ENCODE measurements around the gene ARL15.

The ARL15 gene

GRCh38 chr5:54160329-54160728, 150.0 kb downstream of the ARL15 start:
- no peaks in the 10 kb centered on the region for H3K36me3 ChIP-seq
- no peak for TF ChIP-seq CTCF (IDR thresholded peaks at IDR 0.05)

GRCh38 chr5:54159893-54160195, 150.5 kb downstream of the ARL15 start:
- H3K27me3 ChIP-seq: no peaks in the 10 kb centered on the region
- TF ChIP-seq CTCF (IDR thresholded peaks at IDR 0.05): no peak
- H3K9me3 ChIP-seq: no peaks in the 10 kb centered on the region
- H3K4me3 ChIP-seq (ENCODE audit: low read depth in 1 of 2, low read length in 1 of 2): no peak overlapping the region
- H3K4me1 ChIP-seq (ENCODE audit: control insufficient read depth in 1 of 2, insufficient read depth in 1 of 2, low read depth in 1 of 2, low read length in 1 of 2): no peaks in the 10 kb centered on the region
- H3K27ac ChIP-seq: no peak overlapping the region
- H3K36me3 ChIP-seq: no peaks in the 10 kb centered on the region

More at GRCh38 chr5:54160329-54160728, 150.0 kb downstream of the ARL15 start:
- Histone ChIP-seq H3K4me1 (ENCODE audit: control insufficient read depth in 1 of 2, insufficient read depth in 1 of 2, low read depth in 1 of 2, low read length in 1 of 2) (no peaks in the 10 kb centered on the region), H3K27ac (no peak overlapping the region), H3K27me3 (no peaks in the 10 kb centered on the region), H3K4me3 (ENCODE audit: low read depth in 1 of 2, low read length in 1 of 2) (no peak overlapping the region), H3K9me3 (no peaks in the 10 kb centered on the region)

GRCh38 chr5:54159153-54159892, 151.1 kb downstream of the ARL15 start:
- no peak overlapping the region for H3K27ac ChIP-seq
- no peaks in the 10 kb centered on the region for H3K27me3 ChIP-seq
- H3K9me3 ChIP-seq: no peaks in the 10 kb centered on the region
- no peaks in the 10 kb centered on the region for H3K4me1 ChIP-seq (ENCODE audit: control insufficient read depth in 1 of 2, insufficient read depth in 1 of 2, low read depth in 1 of 2, low read length in 1 of 2)
- no peaks in the 10 kb centered on the region for H3K36me3 ChIP-seq
- TF ChIP-seq CTCF (IDR thresholded peaks at IDR 0.05): no peak
- H3K4me3 ChIP-seq (ENCODE audit: low read depth in 1 of 2, low read length in 1 of 2): no peak overlapping the region

GRCh38 chr5:54156577-54156976, 153.8 kb downstream of the ARL15 start:
- Histone ChIP-seq H3K4me1 (ENCODE audit: control insufficient read depth in 1 of 2, insufficient read depth in 1 of 2, low read depth in 1 of 2, low read length in 1 of 2) (no peaks in the 10 kb centered on the region), H3K4me3 (ENCODE audit: low read depth in 1 of 2, low read length in 1 of 2) (no peak overlapping the region), H3K27me3 (no peaks in the 10 kb centered on the region), H3K9me3 (no peaks in the 10 kb centered on the region), H3K36me3 (no peaks in the 10 kb centered on the region), H3K27ac (no peak overlapping the region)
- TF ChIP-seq CTCF (IDR thresholded peaks at IDR 0.05): no peak

GRCh38 chr5:54150841-54151240, 159.5 kb downstream of the ARL15 start:
- Histone ChIP-seq H3K36me3 (no peaks in the 10 kb centered on the region), H3K9me3 (no peaks in the 10 kb centered on the region), H3K4me3 (ENCODE audit: low read depth in 1 of 2, low read length in 1 of 2) (no peak overlapping the region), H3K27me3 (no peaks in the 10 kb centered on the region), H3K4me1 (ENCODE audit: control insufficient read depth in 1 of 2, insufficient read depth in 1 of 2, low read depth in 1 of 2, low read length in 1 of 2) (no peaks in the 10 kb centered on the region), H3K27ac (no peak overlapping the region)
- TF ChIP-seq CTCF (IDR thresholded peaks at IDR 0.05): no peak

Data from neutrophil (primary cell).